ENCODE data around the gene TIRAP. TPM values are rescaled to one million over a fixed set of nuclear protein-coding genes. Genes with fewer than 3 reads are reported as not detected.
A peak's percentile ranks its signal among the peaks of the same experiment; 100 is the strongest.

Gene TIRAP
- total RNA-seq, 2 donors from 2014 or later: 9.2 to 11.4 TPM

GRCh38 chr11:126322996-126323395, 40.1 kb downstream of the TIRAP start:
- H3K27ac Mint-ChIP-seq: no peak overlapping the region
- 96 to 100% methylated on average over 1 to 3 of the region's 3 CpGs for WGBS, 2 experiments (ENCODE audit: insufficient coverage in 1 of 2, insufficient read length in 1 of 2)
- H3K4me3 Mint-ChIP-seq: no peak overlapping the region
- Histone ChIP-seq H3K9me3 (ENCODE audit: control insufficient read depth, low read length) (no peaks in the 10 kb centered on the region), H3K4me1 (ENCODE audit: control insufficient read depth, insufficient read depth, low read length) (no peaks in the 10 kb centered on the region), H3K27me3 (ENCODE audit: control insufficient read depth, insufficient read depth, low read length, poor library complexity, severe bottlenecking) (no peaks in the 10 kb centered on the region), H3K9ac (ENCODE audit: extremely low read depth, low read length, poor library complexity, severe bottlenecking) (no peak overlapping the region), H3K27ac (ENCODE audit: low read depth, low read length) (no peak overlapping the region), H3K36me3 (ENCODE audit: control insufficient read depth, insufficient read depth, low read length) (no peaks in the 10 kb centered on the region), H3K4me3 (ENCODE audit: low read length) (no peak overlapping the region)
- no peaks in the 10 kb centered on the region for H3K27me3 Mint-ChIP-seq (ENCODE audit: insufficient read depth)
- no peak for TF ChIP-seq CTCF (conservative IDR thresholded peaks at IDR 0.05)
- no peak for DNase-seq
- H3K36me3 Mint-ChIP-seq (ENCODE audit: low read depth): peaks cover 7% of the 10 kb centered on the region
- H3K4me1 Mint-ChIP-seq: peaks cover 3% of the 10 kb centered on the region
- H3K9me3 Mint-ChIP-seq: no peaks in the 10 kb centered on the region

GRCh38 chr11:126327281-126328000, 44.5 kb downstream of the TIRAP start:
- no peaks in the 10 kb centered on the region for H3K36me3 ChIP-seq (ENCODE audit: control insufficient read depth, insufficient read depth, low read length)

GRCh38 chr11:126328001-126328390, 45.1 kb downstream of the TIRAP start:
- H3K4me1 ChIP-seq (ENCODE audit: control insufficient read depth, insufficient read depth, low read length): no peaks in the 10 kb centered on the region
- no peaks in the 10 kb centered on the region for H3K27me3 Mint-ChIP-seq (ENCODE audit: insufficient read depth)
- H3K4me3 Mint-ChIP-seq: no peak overlapping the region
- H3K27ac ChIP-seq (ENCODE audit: low read depth, low read length): no peak overlapping the region
- no peak for TF ChIP-seq CTCF (conservative IDR thresholded peaks at IDR 0.05)
- no peak overlapping the region for H3K9ac ChIP-seq (ENCODE audit: extremely low read depth, low read length, poor library complexity, severe bottlenecking)
- peaks cover 3% of the 10 kb centered on the region for H3K4me1 Mint-ChIP-seq
- 94% methylated on average over 6 to 20 of the region's 20 CpGs for WGBS, 2 experiments (ENCODE audit: insufficient coverage in 1 of 2, insufficient read length in 1 of 2)
- H3K27me3 ChIP-seq (ENCODE audit: control insufficient read depth, insufficient read depth, low read length, poor library complexity, severe bottlenecking): no peaks in the 10 kb centered on the region
- peak overlapping the region; percentile 39 for H3K27ac Mint-ChIP-seq
- DNase-seq: no peak
- H3K9me3 ChIP-seq (ENCODE audit: control insufficient read depth, low read length): no peaks in the 10 kb centered on the region
- H3K36me3 Mint-ChIP-seq (ENCODE audit: low read depth): peaks cover 14% of the 10 kb centered on the region
- no peak overlapping the region for H3K4me3 ChIP-seq (ENCODE audit: low read length)
- no peaks in the 10 kb centered on the region for H3K9me3 Mint-ChIP-seq
- H3K36me3 ChIP-seq (ENCODE audit: control insufficient read depth, insufficient read depth, low read length): no peaks in the 10 kb centered on the region

More at GRCh38 chr11:126327281-126328000, 44.5 kb downstream of the TIRAP start:
- no peaks in the 10 kb centered on the region for H3K9me3 Mint-ChIP-seq
- H3K36me3 Mint-ChIP-seq (ENCODE audit: low read depth): peaks cover 14% of the 10 kb centered on the region
- H3K27me3 ChIP-seq (ENCODE audit: control insufficient read depth, insufficient read depth, low read length, poor library complexity, severe bottlenecking): no peaks in the 10 kb centered on the region
- WGBS, 2 experiments (ENCODE audit: insufficient coverage in 1 of 2, insufficient read length in 1 of 2): 93 to 94% methylated on average over 16 to 17 of the region's 17 CpGs
- no peak overlapping the region for H3K27ac ChIP-seq (ENCODE audit: low read depth, low read length)
- TF ChIP-seq CTCF (conservative IDR thresholded peaks at IDR 0.05): no peak
- H3K27me3 Mint-ChIP-seq (ENCODE audit: insufficient read depth): no peaks in the 10 kb centered on the region
- DNase-seq: no peak
- H3K4me1 ChIP-seq (ENCODE audit: control insufficient read depth, insufficient read depth, low read length): no peaks in the 10 kb centered on the region
- H3K4me1 Mint-ChIP-seq: peaks cover 3% of the 10 kb centered on the region
- no peak overlapping the region for H3K4me3 ChIP-seq (ENCODE audit: low read length)
- no peak overlapping the region for H3K27ac Mint-ChIP-seq
- H3K4me3 Mint-ChIP-seq: no peak overlapping the region
- no peak overlapping the region for H3K9ac ChIP-seq (ENCODE audit: extremely low read depth, low read length, poor library complexity, severe bottlenecking)
- no peaks in the 10 kb centered on the region for H3K9me3 ChIP-seq (ENCODE audit: control insufficient read depth, low read length)

All from endodermal cell (in vitro differentiated cells).